ENCODE data around the gene ZNF37A.
"Not testable (repeated sequence)": the region's sequence is repeated elsewhere in the genome, so short reads cannot be mapped to it uniquely, and the experiment has no call there.

The ZNF37A gene

GRCh38 chr10:38150891-38151463 is 56.8 kb downstream of the ZNF37A start:
- not testable (repeated sequence) for DNase-seq

- DNase-seq, result no peak
Measured at GRCh38 chr10:38156416-38157269, 62.5 kb downstream of the ZNF37A start.

- no peak for DNase-seq
Measured at GRCh38 chr10:38157270-38157685, 63.1 kb downstream of the ZNF37A start.

GRCh38 chr10:38159004-38159403 is 64.9 kb downstream of the ZNF37A start:
- no peak for DNase-seq

GRCh38 chr10:38163617-38164016 is 69.5 kb downstream of the ZNF37A start:
- no peak for DNase-seq

GRCh38 chr10:38174336-38174735 is 80.2 kb downstream of the ZNF37A start:
- DNase-seq, result no peak

GRCh38 chr10:38184477-38184876 is 90.3 kb downstream of the ZNF37A start:
- no peak for DNase-seq
